Measurements from ENCODE around the gene HTR3B.

DNA sequence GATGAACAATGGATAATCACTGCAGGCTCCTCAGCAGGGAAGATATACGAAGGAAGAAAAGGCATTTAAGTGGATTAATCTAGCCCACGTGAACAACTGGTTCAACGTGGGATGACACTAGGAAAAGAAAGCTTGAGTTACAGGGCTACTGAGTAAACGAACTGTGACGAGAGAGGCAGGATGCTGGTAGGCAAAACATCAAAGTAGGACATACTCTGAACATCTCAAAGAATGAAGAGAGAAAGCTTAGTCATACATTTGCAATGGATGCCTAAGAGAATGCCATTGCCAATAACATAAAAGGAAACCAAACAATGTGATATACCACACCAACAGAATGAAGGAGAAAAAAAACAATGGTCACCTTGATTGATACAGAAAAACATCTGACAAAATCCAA is 42.2 kb upstream of the HTR3B start:
- TF ChIP-seq FOSL2 (IDR thresholded peaks at IDR 0.05) (no peak), FOSL2 (CRISPR knock-in tag; IDR thresholded peaks at IDR 0.05) (no peak), RCOR1 (IDR thresholded peaks at IDR 0.05; ENCODE audit: low read depth, low read length) (no peak), CHD4 (IDR thresholded peaks at IDR 0.05; ENCODE audit: borderline replicate concordance) (no peak), ZFP36 (IDR thresholded peaks at IDR 0.05; ENCODE audit: borderline replicate concordance, partially characterized antibody) (no peak), GATA3 (IDR thresholded peaks at IDR 0.05; ENCODE audit: borderline replicate concordance) (no peak)
- TF ChIP-seq, protein P1, sequence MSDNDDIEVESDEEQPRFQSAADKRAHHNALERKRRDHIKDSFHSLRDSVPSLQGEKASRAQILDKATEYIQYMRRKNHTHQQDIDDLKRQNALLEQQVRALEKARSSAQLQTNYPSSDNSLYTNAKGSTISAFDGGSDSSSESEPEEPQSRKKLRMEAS (IDR thresholded peaks at IDR 0.05): no peak
- TF ChIP-seq, protein P2, sequence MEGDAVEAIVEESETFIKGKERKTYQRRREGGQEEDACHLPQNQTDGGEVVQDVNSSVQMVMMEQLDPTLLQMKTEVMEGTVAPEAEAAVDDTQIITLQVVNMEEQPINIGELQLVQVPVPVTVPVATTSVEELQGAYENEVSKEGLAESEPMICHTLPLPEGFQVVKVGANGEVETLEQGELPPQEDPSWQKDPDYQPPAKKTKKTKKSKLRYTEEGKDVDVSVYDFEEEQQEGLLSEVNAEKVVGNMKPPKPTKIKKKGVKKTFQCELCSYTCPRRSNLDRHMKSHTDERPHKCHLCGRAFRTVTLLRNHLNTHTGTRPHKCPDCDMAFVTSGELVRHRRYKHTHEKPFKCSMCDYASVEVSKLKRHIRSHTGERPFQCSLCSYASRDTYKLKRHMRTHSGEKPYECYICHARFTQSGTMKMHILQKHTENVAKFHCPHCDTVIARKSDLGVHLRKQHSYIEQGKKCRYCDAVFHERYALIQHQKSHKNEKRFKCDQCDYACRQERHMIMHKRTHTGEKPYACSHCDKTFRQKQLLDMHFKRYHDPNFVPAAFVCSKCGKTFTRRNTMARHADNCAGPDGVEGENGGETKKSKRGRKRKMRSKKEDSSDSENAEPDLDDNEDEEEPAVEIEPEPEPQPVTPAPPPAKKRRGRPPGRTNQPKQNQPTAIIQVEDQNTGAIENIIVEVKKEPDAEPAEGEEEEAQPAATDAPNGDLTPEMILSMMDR (IDR thresholded peaks at IDR 0.05): no peak
